ENCODE measurements around the gene NUFIP2.

The NUFIP2 gene

GRCh38 chr17:29216181-29216580 lies 77.8 kb downstream of the NUFIP2 start:
- H3K27ac ChIP-seq: no peak overlapping the region

GRCh38 chr17:29215717-29216116 lies 78.2 kb downstream of the NUFIP2 start:
- H3K27ac ChIP-seq: no peak overlapping the region
- TF ChIP-seq ZFX (IDR thresholded peaks at IDR 0.05) (no peak), CTCF (conservative IDR thresholded peaks at IDR 0.05) (no peak)

More at GRCh38 chr17:29216181-29216580, 77.8 kb downstream of the NUFIP2 start:
- no peak for TF ChIP-seq CTCF (conservative IDR thresholded peaks at IDR 0.05)
- no peak for TF ChIP-seq ZFX (IDR thresholded peaks at IDR 0.05)

GRCh38 chr17:29215174-29215573 lies 78.8 kb downstream of the NUFIP2 start:
- no peak overlapping the region for H3K27ac ChIP-seq
- TF ChIP-seq CTCF (conservative IDR thresholded peaks at IDR 0.05): no peak
- no peak for TF ChIP-seq ZFX (IDR thresholded peaks at IDR 0.05)

- TF ChIP-seq CTCF (conservative IDR thresholded peaks at IDR 0.05) (no peak), ZFX (IDR thresholded peaks at IDR 0.05) (no peak)
- no peak overlapping the region for H3K27ac ChIP-seq
These were observed 79.5 kb downstream of the NUFIP2 start for GRCh38 chr17:29214215-29215146.

- no peak overlapping the region for H3K27ac ChIP-seq
- TF ChIP-seq CTCF (conservative IDR thresholded peaks at IDR 0.05): no peak
- no peak for TF ChIP-seq ZFX (IDR thresholded peaks at IDR 0.05)
These were observed 81.2 kb downstream of the NUFIP2 start for GRCh38 chr17:29212681-29213121.

- TF ChIP-seq ZFX (IDR thresholded peaks at IDR 0.05): no peak
- TF ChIP-seq CTCF (conservative IDR thresholded peaks at IDR 0.05): no peak
- H3K27ac ChIP-seq: no peak overlapping the region
These were observed 81.8 kb downstream of the NUFIP2 start for GRCh38 chr17:29212094-29212631.

- no peak overlapping the region for H3K27ac ChIP-seq
- TF ChIP-seq CTCF (conservative IDR thresholded peaks at IDR 0.05) (no peak), ZFX (IDR thresholded peaks at IDR 0.05) (no peak)
These were observed 83.1 kb downstream of the NUFIP2 start for GRCh38 chr17:29210879-29211278.
